Mucosa of stomach (tissue), 1 donor: ENCODE results near the gene NOP10.

ENCODE experiments used
- H3K27me3 ChIP-seq: one replicate; pipeline ENCODE4 v1.7.0; 2013; ENCODE audit warnings: mild to moderate bottlenecking, low read length; ENCODE audit not compliant: control insufficient read depth, insufficient read depth
- H3K36me3 ChIP-seq: one replicate; pipeline ENCODE4 v1.7.0; 2013; ENCODE audit warnings: low read length; ENCODE audit not compliant: control insufficient read depth, insufficient read depth
- H3K4me1 ChIP-seq: one replicate; pipeline ENCODE4 v1.7.0; 2013; ENCODE audit warnings: mild to moderate bottlenecking, low read length; ENCODE audit not compliant: control insufficient read depth, insufficient read depth
- H3K4me3 ChIP-seq: one replicate; pipeline ENCODE4 v1.7.0; 2013; ENCODE audit warnings: low read length
- H3K9ac ChIP-seq: one replicate; pipeline ENCODE4 v1.7.0; 2013; ENCODE audit warnings: mild to moderate bottlenecking, low read length, moderate library complexity
- H3K9me3 ChIP-seq: one replicate; pipeline ENCODE4 v1.7.0; 2013; ENCODE audit warnings: mild to moderate bottlenecking, low read length, moderate library complexity; ENCODE audit not compliant: control insufficient read depth
- donor health status: Pancreatic carcinoma.

NOP10 gene

DNA sequence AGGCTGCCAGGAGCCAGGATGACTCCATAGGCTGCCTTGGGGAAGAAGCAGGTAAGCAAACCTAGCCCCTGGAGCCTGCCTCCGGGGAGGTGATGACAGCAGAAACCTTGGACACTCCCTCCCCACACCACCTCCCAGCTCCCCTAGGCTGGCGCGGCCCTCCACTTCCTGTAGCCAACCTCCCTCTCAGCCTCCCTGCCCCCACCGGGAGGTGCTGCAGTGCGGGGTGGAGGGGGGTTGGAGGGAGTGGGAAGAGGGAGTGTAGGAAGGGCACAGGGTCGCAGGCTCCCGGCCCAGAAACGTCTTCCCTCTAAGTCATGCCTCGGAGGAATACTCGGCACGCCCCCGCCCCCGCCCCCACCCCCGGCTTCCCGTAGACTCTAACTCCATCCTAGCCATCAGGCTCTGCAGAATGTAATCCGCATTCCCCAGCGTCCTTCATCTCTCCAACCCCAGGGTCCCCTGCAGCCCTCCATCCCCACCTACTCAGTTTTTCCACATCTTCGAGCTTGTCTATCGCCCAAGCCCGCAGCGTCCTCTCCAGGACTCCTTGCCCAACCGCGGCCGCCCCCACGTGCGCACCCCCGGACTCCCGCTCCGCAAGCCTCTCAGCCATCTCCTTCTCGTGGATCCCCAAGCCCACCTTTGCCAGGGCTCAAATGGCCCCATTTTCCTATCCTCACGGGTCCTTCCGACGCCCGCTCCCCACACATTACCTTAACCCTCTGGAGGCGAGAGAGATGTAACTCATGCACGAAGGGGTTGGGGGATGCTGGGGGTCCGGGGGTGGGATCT, 23.5 kb upstream of the NOP10 start:
- no peaks in the 10 kb centered on the region for H3K9me3 ChIP-seq
- H3K4me3 ChIP-seq = peak overlapping the region; percentile 91
- peak overlapping the region; percentile 83 for H3K9ac ChIP-seq
- H3K4me1 ChIP-seq = peaks cover 52% of the 10 kb centered on the region
- H3K27me3 ChIP-seq = no peaks in the 10 kb centered on the region
- H3K36me3 ChIP-seq = peaks cover 15% of the 10 kb centered on the region

DNA sequence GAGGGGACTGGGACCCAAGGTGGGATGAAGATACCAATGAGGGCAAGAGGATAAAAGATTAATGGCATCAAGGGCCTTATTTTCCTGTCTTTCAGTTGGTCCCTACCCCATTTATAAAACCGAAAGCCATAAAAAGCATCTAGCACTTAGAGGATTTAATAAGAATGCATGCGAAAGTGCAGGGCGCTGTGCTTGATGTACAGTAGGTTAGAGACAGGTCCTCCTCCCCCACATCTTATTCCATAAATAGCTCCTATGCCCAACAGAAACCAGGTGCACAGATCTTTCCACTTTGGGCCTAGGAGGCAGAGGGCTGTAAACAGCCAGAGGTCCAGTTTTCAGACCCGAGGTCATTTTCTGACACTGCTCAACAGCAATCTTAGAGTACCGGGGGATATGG, 22.9 kb upstream of the NOP10 start:
- Histone ChIP-seq H3K4me1 (peaks cover 58% of the 10 kb centered on the region), H3K27me3 (no peaks in the 10 kb centered on the region), H3K4me3 (peak overlapping the region; percentile 66), H3K9me3 (no peaks in the 10 kb centered on the region), H3K9ac (peak overlapping the region; percentile 83), H3K36me3 (peaks cover 15% of the 10 kb centered on the region)

DNA sequence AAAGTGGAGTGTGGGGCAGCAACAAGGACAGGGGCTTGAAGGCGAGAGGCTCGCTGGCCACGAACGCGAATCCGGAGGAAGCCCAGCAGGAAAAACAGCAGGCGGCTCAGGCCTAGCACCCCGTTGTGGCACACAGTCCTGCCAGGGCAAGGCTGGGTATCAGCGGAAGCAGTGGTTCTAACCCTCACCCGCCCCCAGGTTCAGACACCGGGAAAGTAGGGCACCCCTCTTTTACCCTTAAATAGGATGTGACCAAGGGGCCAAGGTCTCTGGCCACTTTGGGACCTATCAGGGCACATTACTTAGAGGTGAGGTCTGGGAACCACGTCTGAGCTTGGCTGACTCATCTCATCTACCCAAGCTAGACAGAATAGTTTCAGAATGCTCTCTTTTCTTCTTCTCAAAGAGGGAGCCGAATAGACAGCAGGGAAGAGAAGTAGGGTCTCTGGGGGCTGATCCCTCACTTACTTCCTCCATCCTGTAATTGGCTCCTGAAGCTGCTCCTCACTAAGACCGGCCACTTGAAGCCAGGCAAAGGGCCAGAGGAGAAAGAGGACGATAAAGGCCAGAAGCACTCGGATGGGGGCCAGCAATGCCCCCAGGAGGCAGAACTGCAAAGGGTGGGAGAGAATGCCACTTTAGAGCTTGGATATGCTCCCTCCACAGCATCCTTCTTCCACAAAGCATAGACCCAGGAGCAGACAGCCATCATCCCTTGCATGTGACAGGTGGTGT, 22.3 kb upstream of the NOP10 start:
- peak overlapping the region; percentile 83 for H3K9ac ChIP-seq
- H3K27me3 ChIP-seq = no peaks in the 10 kb centered on the region
- H3K4me1 ChIP-seq = peaks cover 64% of the 10 kb centered on the region
- peaks cover 15% of the 10 kb centered on the region for H3K36me3 ChIP-seq
- H3K4me3 ChIP-seq = peak overlapping the region; percentile 66
- H3K9me3 ChIP-seq = no peaks in the 10 kb centered on the region

DNA sequence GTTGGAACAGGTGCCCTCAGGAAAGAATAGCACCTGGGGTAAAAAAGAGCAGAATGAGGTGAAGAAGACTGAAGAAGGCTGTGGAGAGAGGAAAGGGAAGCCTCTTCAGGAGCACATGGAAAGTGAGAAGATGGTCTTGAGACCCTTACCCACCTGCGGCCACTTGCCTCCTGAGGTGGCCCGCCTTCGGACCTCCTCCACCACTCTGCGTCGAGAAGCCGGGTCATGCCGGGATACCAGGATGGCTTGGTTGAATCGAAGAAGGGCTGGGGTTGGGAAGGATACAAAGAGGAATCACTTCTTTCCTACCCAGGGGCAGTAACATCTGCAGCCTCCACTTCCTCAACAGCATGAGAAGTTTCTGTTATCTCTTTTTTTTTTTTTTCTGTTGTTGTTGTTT, 21.1 kb upstream of the NOP10 start:
- Histone ChIP-seq H3K9ac (no peak overlapping the region), H3K36me3 (peaks cover 15% of the 10 kb centered on the region), H3K9me3 (no peaks in the 10 kb centered on the region), H3K27me3 (no peaks in the 10 kb centered on the region), H3K4me3 (no peak overlapping the region), H3K4me1 (peaks cover 76% of the 10 kb centered on the region)

DNA sequence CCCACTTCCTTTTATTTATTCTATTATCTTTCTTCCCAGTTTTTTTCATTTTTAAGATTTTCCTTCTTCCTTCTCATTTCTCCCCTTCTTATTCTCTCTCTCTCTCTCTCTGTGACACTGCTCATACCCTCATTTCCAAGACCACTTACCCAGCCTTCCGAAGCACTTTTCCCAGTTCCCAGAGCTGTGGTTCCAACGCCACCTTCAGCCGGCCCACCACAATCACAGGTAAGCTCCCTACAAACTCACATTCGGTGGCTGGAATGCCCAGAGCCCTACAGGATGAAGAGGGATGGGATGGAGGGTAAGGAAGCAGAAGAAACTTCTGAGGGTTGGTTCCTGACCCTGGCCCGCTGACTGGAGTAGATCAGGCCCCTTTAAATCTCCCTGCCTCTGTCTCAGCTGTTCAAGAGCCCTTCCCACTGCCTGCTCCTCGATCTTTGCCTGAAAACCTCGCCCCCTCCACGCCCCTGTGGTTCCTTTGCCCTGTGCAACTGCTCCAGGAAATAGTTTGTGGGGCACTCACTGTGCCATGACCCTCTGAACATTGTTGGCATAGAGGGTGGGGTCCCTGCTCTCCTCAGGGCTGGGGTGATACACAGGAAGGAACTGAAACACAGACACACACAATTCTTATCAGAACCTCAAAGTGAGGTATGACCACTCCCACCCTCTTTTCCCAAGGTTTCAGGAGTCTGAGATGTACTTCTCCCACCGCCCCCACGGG, 19.3 kb upstream of the NOP10 start:
- Histone ChIP-seq H3K9me3 (no peaks in the 10 kb centered on the region), H3K4me3 (peak overlapping the region; percentile 20), H3K9ac (peak overlapping the region; percentile 77), H3K36me3 (peaks cover 23% of the 10 kb centered on the region), H3K27me3 (no peaks in the 10 kb centered on the region), H3K4me1 (peaks cover 70% of the 10 kb centered on the region)

DNA sequence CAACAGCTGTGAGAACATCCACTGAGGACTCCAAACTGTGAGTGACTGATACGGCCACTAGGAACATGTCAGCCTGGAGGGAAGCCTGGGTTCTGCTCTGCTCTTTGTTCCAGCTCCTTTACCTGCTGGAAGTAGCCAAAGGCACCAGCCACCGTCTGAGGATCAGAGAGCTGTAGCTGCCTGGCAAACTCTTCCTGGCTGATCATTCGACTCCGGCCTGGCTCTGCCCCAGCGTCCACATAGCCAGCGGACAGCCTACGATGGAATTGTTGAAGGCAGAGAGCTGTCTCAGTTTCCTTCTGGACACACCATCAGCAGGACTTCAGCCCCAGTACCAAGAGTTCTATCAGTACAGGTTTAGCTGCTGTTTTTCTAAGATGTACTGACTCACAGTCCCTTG, 18.3 kb upstream of the NOP10 start:
- Histone ChIP-seq H3K9me3 (no peaks in the 10 kb centered on the region), H3K36me3 (peaks cover 31% of the 10 kb centered on the region), H3K9ac (peak overlapping the region; percentile 77), H3K27me3 (no peaks in the 10 kb centered on the region), H3K4me3 (no peak overlapping the region), H3K4me1 (peaks cover 70% of the 10 kb centered on the region)

DNA sequence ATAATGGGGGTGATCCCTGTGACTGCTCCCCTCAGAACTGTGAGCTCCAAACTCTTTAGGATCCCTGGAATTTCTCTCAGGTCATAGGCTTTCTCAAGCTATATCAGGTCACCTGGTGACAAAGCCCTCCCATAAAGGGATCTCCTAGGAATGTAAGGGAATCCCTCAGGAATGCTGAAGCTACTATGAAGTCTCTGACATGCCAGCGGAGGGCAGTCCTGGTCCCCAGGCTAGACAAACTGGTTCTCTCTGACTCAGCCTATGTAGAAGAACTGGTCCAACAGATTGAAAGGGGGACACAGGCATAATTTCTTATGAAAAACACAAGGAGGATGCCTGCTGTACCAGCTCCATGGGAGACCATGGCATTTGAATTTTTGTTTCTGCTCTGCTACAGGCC, 17.4 kb upstream of the NOP10 start:
- Histone ChIP-seq H3K9ac (no peak overlapping the region), H3K9me3 (no peaks in the 10 kb centered on the region), H3K4me1 (peaks cover 61% of the 10 kb centered on the region), H3K27me3 (no peaks in the 10 kb centered on the region), H3K4me3 (no peak overlapping the region), H3K36me3 (peaks cover 40% of the 10 kb centered on the region)

DNA sequence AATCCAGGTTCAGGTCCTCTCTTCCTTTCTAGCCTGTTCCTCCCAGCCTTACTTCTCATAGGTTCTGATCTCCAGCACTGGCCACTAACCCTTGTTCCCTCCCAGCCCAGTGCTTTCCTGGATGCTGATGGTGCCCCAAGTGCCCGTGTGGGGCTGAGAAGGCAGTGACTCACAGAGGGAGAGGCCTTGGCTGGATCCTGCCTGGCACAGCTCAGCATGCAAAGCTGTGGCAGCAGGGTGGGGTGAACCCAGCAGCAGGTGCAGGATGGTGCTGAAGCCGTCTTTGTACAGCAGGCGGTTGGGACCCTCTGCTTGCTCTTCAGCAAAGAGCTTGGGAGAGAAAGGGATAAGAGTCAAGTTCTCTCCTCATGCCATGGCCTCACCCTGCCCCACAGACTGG, 16.5 kb upstream of the NOP10 start:
- Histone ChIP-seq H3K36me3 (peaks cover 41% of the 10 kb centered on the region), H3K4me1 (peaks cover 53% of the 10 kb centered on the region), H3K9ac (no peak overlapping the region), H3K9me3 (no peaks in the 10 kb centered on the region), H3K27me3 (no peaks in the 10 kb centered on the region), H3K4me3 (no peak overlapping the region)

DNA sequence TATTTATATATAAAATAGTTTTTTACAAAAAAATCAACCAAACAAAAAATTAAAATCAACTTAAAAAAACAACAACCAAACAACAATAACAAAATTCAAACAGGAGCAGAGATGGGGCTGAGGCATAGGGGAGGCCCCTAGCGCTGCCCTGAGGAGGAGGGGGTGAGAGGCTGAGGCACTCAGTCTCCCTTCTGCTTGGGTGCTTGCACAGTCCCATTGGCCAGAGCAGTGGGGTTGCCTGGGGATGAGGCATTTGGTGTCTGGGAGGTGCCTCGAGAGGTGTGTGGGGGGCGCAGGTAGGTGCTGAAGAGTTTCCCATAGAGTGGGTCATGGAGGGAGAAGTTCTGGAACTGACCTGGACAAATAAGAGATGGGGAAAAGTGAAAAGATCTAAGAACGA, 16.0 kb upstream of the NOP10 start:
- Histone ChIP-seq H3K9ac (no peak overlapping the region), H3K4me1 (peaks cover 50% of the 10 kb centered on the region), H3K27me3 (no peaks in the 10 kb centered on the region), H3K9me3 (no peaks in the 10 kb centered on the region), H3K4me3 (no peak overlapping the region), H3K36me3 (peaks cover 41% of the 10 kb centered on the region)

DNA sequence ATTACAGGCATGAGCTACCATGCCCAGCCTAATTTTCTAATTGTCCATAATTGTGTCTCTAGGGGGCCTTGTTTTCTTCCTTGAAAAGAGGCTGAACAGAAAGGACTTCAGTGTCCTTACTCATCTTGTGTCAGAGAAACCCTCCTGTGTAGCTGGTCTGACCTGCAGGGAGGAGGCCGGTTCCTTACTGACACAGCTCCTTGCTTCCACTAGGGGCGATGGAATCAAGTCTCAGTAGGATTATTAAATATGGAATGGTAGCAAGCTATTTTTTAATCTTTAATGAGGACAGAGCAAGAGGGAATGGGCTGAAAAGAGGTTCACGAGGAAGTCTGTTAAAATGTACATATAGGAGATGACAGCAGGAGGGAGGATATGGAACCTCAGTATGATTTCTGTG, 15.4 kb upstream of the NOP10 start:
- no peaks in the 10 kb centered on the region for H3K9me3 ChIP-seq
- no peak overlapping the region for H3K9ac ChIP-seq
- H3K27me3 ChIP-seq = no peaks in the 10 kb centered on the region
- H3K36me3 ChIP-seq = peaks cover 40% of the 10 kb centered on the region
- H3K4me3 ChIP-seq = no peak overlapping the region
- peaks cover 44% of the 10 kb centered on the region for H3K4me1 ChIP-seq

DNA sequence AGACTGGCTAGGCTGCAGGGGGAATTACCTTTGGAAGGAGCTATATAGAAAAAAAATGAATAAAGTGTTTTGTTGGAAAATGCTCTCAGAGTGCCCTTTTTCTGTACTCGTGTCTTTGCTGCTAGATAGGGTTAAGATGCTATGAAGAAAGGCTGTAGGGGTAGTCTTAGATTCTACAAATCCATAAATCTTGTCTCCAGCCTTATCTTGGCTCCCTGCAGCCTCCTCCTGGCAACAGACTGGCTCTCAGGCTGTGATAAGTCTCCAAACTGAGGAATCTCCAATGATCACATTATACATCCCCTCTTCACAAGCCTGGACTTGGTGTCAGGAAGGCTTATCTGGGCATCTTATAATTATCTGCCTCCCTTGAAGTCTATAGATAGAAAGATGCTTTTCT, 14.7 kb upstream of the NOP10 start:
- H3K4me3 ChIP-seq = no peak overlapping the region
- peaks cover 37% of the 10 kb centered on the region for H3K4me1 ChIP-seq
- no peaks in the 10 kb centered on the region for H3K27me3 ChIP-seq
- H3K9ac ChIP-seq = no peak overlapping the region
- H3K36me3 ChIP-seq = peaks cover 34% of the 10 kb centered on the region
- no peaks in the 10 kb centered on the region for H3K9me3 ChIP-seq

DNA sequence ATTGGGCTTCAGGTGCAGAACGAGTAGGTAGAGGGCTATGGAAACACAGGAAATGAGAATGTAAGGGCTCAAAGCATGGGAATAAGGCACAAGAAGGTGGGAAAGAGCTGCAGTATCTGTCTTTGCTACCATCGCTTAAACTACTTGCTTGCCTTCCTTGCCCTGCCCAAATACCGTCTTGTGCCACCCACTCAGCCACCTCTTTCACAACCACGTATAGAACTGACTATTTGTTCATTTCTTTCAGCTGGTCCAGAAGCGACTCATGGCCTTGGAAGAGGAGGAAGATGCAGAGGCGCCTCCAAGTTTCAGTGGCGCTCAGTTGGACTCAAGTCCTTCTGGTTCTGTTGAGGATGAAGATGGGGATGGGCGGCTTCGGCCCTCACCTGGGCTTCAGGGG, 12.3 kb upstream of the NOP10 start:
- Histone ChIP-seq H3K9me3 (no peaks in the 10 kb centered on the region), H3K4me1 (peaks cover 14% of the 10 kb centered on the region), H3K9ac (no peak overlapping the region), H3K4me3 (no peak overlapping the region), H3K36me3 (peaks cover 27% of the 10 kb centered on the region), H3K27me3 (no peaks in the 10 kb centered on the region)
